SK-N-SH treated with all-trans-retinoic acid at 6 μM for 48 hours (cell line): ENCODE measurements around the gene TUBGCP2.

Experiments
- PATZ1 ChIP-seq: fragments of 250-450 bp; sonication (Bioruptor Pico); IDR thresholded peaks from 2 replicates; pipeline ENCODE4 v1.8.0; 2020; ENCODE audit warnings: mild to moderate bottlenecking, moderate library complexity, borderline replicate concordance
- ZNF565 ChIP-seq: fragments of 450-650 bp; formaldehyde crosslinking; conservative IDR thresholded peaks from 2 replicates; pipeline ENCODE4 v1.5.0; 2020; ENCODE audit warnings: low read depth, mild to moderate bottlenecking, moderate library complexity

- TF ChIP-seq ZNF565 (CRISPR knock-in tag) (no peak), PATZ1 (CRISPR knock-in tag) (no peak)
Measured at GRCh38 chr10:133231946-133232574, 76.6 kb downstream of the TUBGCP2 start.
